GM23338 (cell line): ENCODE data around the gene CCDC54. TPM values are rescaled to one million over a fixed set of nuclear protein-coding genes. Genes with fewer than 3 reads are reported as not detected.

Source experiments
- ATAC-seq: fragments of 200-7000 bp; cut with Tn5 transposase; 3 replicates; pipeline ENCODE4 v1.9.1; 2020
- DNase-seq: peaks from one replicate; pipeline ENCODE4 v3.0.0-alpha.2; 2015; ENCODE audit warnings: low spot score
- H2AFZ ChIP-seq: fragments of 200-600 bp; sonication (generic); 2 replicates; pipeline ENCODE4 v1.8.0; 2016; ENCODE audit warnings: antibody characterized with exemption, mild to moderate bottlenecking, moderate library complexity
- H3F3A ChIP-seq: fragments of 200-600 bp; sonication (generic); replicated peaks from 2 replicates; pipeline ENCODE4 v1.8.0; 2017; ENCODE audit warnings: antibody characterized with exemption, mixed run types, low read depth
- H3K27ac ChIP-seq: fragments of 200-600 bp; sonication (generic); 2 replicates; pipeline ENCODE4 v1.6.1; 2016; ENCODE audit warnings: low read depth
- H3K27me3 ChIP-seq: fragments of 200-600 bp; sonication (generic); 2 replicates; pipeline ENCODE4 v1.8.0; 2016; ENCODE audit warnings: mild to moderate bottlenecking, mixed run types, moderate library complexity; ENCODE audit not compliant: insufficient read depth
- H3K36me3 ChIP-seq: fragments of 200-600 bp; sonication (generic); 2 replicates; pipeline ENCODE4 v1.8.0; 2016; ENCODE audit warnings: mild to moderate bottlenecking; ENCODE audit not compliant: insufficient read depth
- H3K4me1 ChIP-seq: fragments of 200-600 bp; sonication (generic); 2 replicates; pipeline ENCODE4 v1.8.0; 2016; ENCODE audit warnings: mild to moderate bottlenecking, moderate library complexity; ENCODE audit not compliant: insufficient read depth
- H3K4me2 ChIP-seq: fragments of 200-600 bp; sonication (generic); 2 replicates; pipeline ENCODE4 v1.7.1; 2017; ENCODE audit warnings: mixed run types
- H3K4me3 ChIP-seq: fragments of 200-600 bp; sonication (generic); 2 replicates; pipeline ENCODE4 v1.6.1; 2016; ENCODE audit warnings: mixed run types
- H3K79me2 ChIP-seq: fragments of 200-600 bp; sonication (generic); replicated peaks from 2 replicates; pipeline ENCODE4 v1.8.0; 2017; ENCODE audit warnings: mild to moderate bottlenecking; ENCODE audit not compliant: insufficient read depth
- H3K9me2 ChIP-seq: fragments of 200-600 bp; sonication (generic); 2 replicates; pipeline ENCODE4 v1.8.0; 2017; ENCODE audit not compliant: insufficient read depth
- H4K20me1 ChIP-seq: fragments of 200-600 bp; sonication (generic); replicated peaks from 2 replicates; pipeline ENCODE4 v1.8.0; 2017; ENCODE audit warnings: mild to moderate bottlenecking; ENCODE audit not compliant: insufficient read depth
- H3K27ac Mint-ChIP-seq: 2 replicates; pipeline ENCODE4 v1.8.0; 2020; ENCODE audit warnings: inconsistent platforms, mild to moderate bottlenecking, moderate library complexity, mixed read lengths
- H3K27me3 Mint-ChIP-seq: 3 replicates; pipeline ENCODE4 v1.8.0; 2022; ENCODE audit warnings: low read depth, mild to moderate bottlenecking, moderate library complexity, mixed read lengths, inconsistent platforms; ENCODE audit not compliant: insufficient read depth, poor library complexity
- H3K36me3 Mint-ChIP-seq: 3 replicates; pipeline ENCODE4 v1.8.0; 2021; ENCODE audit warnings: low read depth, mild to moderate bottlenecking, inconsistent platforms, moderate library complexity, mixed read lengths
- H3K4me1 Mint-ChIP-seq: 3 replicates; pipeline ENCODE4 v1.8.0; 2020; ENCODE audit warnings: mild to moderate bottlenecking, inconsistent platforms, mixed read lengths
- H3K4me3 Mint-ChIP-seq: 3 replicates; pipeline ENCODE4 v1.8.0; 2021; ENCODE audit warnings: moderate library complexity, mild to moderate bottlenecking, inconsistent platforms, mixed read lengths
- H3K9me3 Mint-ChIP-seq: 3 replicates; pipeline ENCODE4 v1.8.0; 2020; ENCODE audit warnings: moderate library complexity, mild to moderate bottlenecking, inconsistent platforms, mixed read lengths
- CTCF ChIP-seq, 2 experiments: fragments of 200-600 bp in 1 of 2; sonication (generic) in 1 of 2; conservative IDR thresholded peaks; 2 replicates each; pipeline versions ENCODE4 v1.5.1 to v1.6.1; 2016 to 2017; ENCODE audit warnings: antibody characterized with exemption in 2 of 2, low read depth in 2 of 2, mild to moderate bottlenecking in 2 of 2, moderate library complexity in 1 of 2
- ETS1 ChIP-seq: IDR thresholded peaks from 2 replicates; pipeline ENCODE4 v1.6.1; 2016; ENCODE audit warnings: antibody characterized with exemption
- EZH2phosphoT487 ChIP-seq: fragments of 200-600 bp; sonication (generic); IDR thresholded peaks from one replicate; pipeline ENCODE4 v1.8.1; 2018; ENCODE audit warnings: antibody characterized with exemption; ENCODE audit not compliant: unreplicated experiment
- STAT1 ChIP-seq: IDR thresholded peaks from one replicate; pipeline ENCODE4 v1.6.1; 2016; ENCODE audit warnings: antibody characterized with exemption; ENCODE audit not compliant: unreplicated experiment
- ZNF331 ChIP-seq: fragments of 250-450 bp; sonication (Bioruptor Pico); IDR thresholded peaks from 2 replicates; pipeline ENCODE4 v1.5.0; 2020; ENCODE audit warnings: low read depth, mild to moderate bottlenecking, moderate library complexity
- ZNF462 ChIP-seq: fragments of 250-450 bp; sonication (Bioruptor Pico); IDR thresholded peaks from 2 replicates; pipeline ENCODE4 v1.5.0; 2020; ENCODE audit warnings: mild to moderate bottlenecking, moderate library complexity
- polyA plus RNA-seq: library from polyadenylated mRNA; unstranded; fragments of >200 nt; fragmentation: Nextera tagmentation; extraction: Ambion mirVana; gene quantifications from 2 replicates; pipeline ENCODE4 v1.2.1, GENCODE V29; 2016
- total RNA-seq: library from RNA; depleted of rRNA; stranded (reverse); fragments of >200 nt; shearing (Covaris generic); gene quantifications from 2 replicates; pipeline ENCODE4 v1.2.3, GENCODE V29; 2014

CCDC54 gene
- total and polyA plus RNA-seq, 2 experiments from 2014 or later, result not detected

GRCh38 chr3:107413264-107413663 lies 36.0 kb downstream of the CCDC54 start:
- TF ChIP-seq CTCF (conservative IDR thresholded peaks at IDR 0.05; ENCODE audit: low read depth in 2 of 2), result peak; percentile 44 to 79
- TF ChIP-seq ZNF331 (CRISPR knock-in tag), result no peak
- no peak for TF ChIP-seq ETS1
- no peak overlapping the region for H3K4me2 ChIP-seq
- Mint-ChIP-seq H3K4me1 (no peaks in the 10 kb centered on the region; the same call in 2 of the 3 replicates), H3K4me3 (no peak overlapping the region), H3K27ac (peak overlapping the region; percentile 83), H3K9me3 (peaks cover 10% of the 10 kb centered on the region), H3K27me3 (peaks cover 3% of the 10 kb centered on the region), H3K36me3 (peaks cover 5% of the 10 kb centered on the region)
- H4K20me1 ChIP-seq, result no peaks in the 10 kb centered on the region
- H3K79me2 ChIP-seq, result no peaks in the 10 kb centered on the region
- no peak overlapping the region for H3K27ac ChIP-seq
- no peaks in the 10 kb centered on the region for H3K27me3 ChIP-seq
- no peak overlapping the region for H3K4me3 ChIP-seq
- DNase-seq (peak; percentile 61), ATAC-seq (peak; percentile 75)
- no peaks in the 10 kb centered on the region for H3K9me2 ChIP-seq
- H3K36me3 ChIP-seq, result no peaks in the 10 kb centered on the region
- no peaks in the 10 kb centered on the region for H3K4me1 ChIP-seq
- H3F3A ChIP-seq, result no peaks in the 10 kb centered on the region
- H2AFZ ChIP-seq, result no peak overlapping the region

- DNase-seq (no peak), ATAC-seq (no peak)
- H3K4me3 Mint-ChIP-seq, result no peak overlapping the region
- H2AFZ ChIP-seq, result no peak overlapping the region
- H3K27ac Mint-ChIP-seq, result no peak overlapping the region
- H3K36me3 Mint-ChIP-seq, result peaks cover 1% of the 10 kb centered on the region; the same call in 2 of the 3 replicates
- H3K79me2 ChIP-seq, result no peaks in the 10 kb centered on the region
- H3K4me1 Mint-ChIP-seq, result no peaks in the 10 kb centered on the region; the same call in 2 of the 3 replicates
- H3K9me3 Mint-ChIP-seq, result peaks cover 2% of the 10 kb centered on the region
- no peak for TF ChIP-seq ZNF462
- no peak for TF ChIP-seq ZNF331 (CRISPR knock-in tag)
- TF ChIP-seq STAT1, result no peak
- no peak for TF ChIP-seq EZH2phosphoT487
- no peaks in the 10 kb centered on the region for H3F3A ChIP-seq
- H4K20me1 ChIP-seq, result no peaks in the 10 kb centered on the region
- no peaks in the 10 kb centered on the region for H3K4me1 ChIP-seq
- peaks cover 3% of the 10 kb centered on the region for H3K27me3 Mint-ChIP-seq
- no peak overlapping the region for H3K4me3 ChIP-seq
- H3K9me2 ChIP-seq, result no peaks in the 10 kb centered on the region
- no peak overlapping the region for H3K27ac ChIP-seq
- no peaks in the 10 kb centered on the region for H3K27me3 ChIP-seq
- H3K4me2 ChIP-seq, result no peak overlapping the region
- no peaks in the 10 kb centered on the region for H3K36me3 ChIP-seq
Observed at GRCh38 chr3:107414325-107414964, 37.2 kb downstream of the CCDC54 start.
